ENCODE results near the gene TVP23C.

The TVP23C gene

GRCh38 chr17:15468126-15468525 is 95.2 kb downstream of the TVP23C start:
- no peaks in the 10 kb centered on the region for H3K4me1 Mint-ChIP-seq (ENCODE audit: low read depth)
- H3K27me3 Mint-ChIP-seq (ENCODE audit: low read depth) = no peaks in the 10 kb centered on the region
- no peaks in the 10 kb centered on the region for H3K9me3 Mint-ChIP-seq
- H3K36me3 Mint-ChIP-seq (ENCODE audit: low read depth) = peaks cover 3% of the 10 kb centered on the region
- no peak overlapping the region for H3K4me3 Mint-ChIP-seq
- H3K27ac Mint-ChIP-seq = no peak overlapping the region

GRCh38 chr17:15467592-15467991 is 95.7 kb downstream of the TVP23C start, which contains the start of gene CDRT4:
Gene CDRT4, minus strand, starts transcription at chr17:15467621. Its CDS starts 27,383 bp downstream, at chr17:15440238.
- Mint-ChIP-seq H3K4me3 (no peak within 1 kb of the TSS), H3K36me3 (ENCODE audit: low read depth) (no peaks in the 10 kb centered on the region), H3K4me1 (ENCODE audit: low read depth) (no peaks in the 10 kb centered on the region), H3K27me3 (ENCODE audit: low read depth) (no peaks in the 10 kb centered on the region), H3K9me3 (no peaks in the 10 kb centered on the region), H3K27ac (no peak within 1 kb of the TSS)

GRCh38 chr17:15466131-15466530 is 97.2 kb downstream of the TVP23C start:
- Mint-ChIP-seq H3K27me3 (ENCODE audit: low read depth) (no peaks in the 10 kb centered on the region), H3K9me3 (no peaks in the 10 kb centered on the region), H3K4me1 (ENCODE audit: low read depth) (no peaks in the 10 kb centered on the region), H3K4me3 (no peak overlapping the region), H3K27ac (no peak overlapping the region), H3K36me3 (ENCODE audit: low read depth) (no peaks in the 10 kb centered on the region)

GRCh38 chr17:15465045-15465701 is 98.1 kb downstream of the TVP23C start:
- Mint-ChIP-seq H3K27me3 (ENCODE audit: low read depth) (no peaks in the 10 kb centered on the region), H3K4me3 (no peak overlapping the region), H3K27ac (no peak overlapping the region), H3K36me3 (ENCODE audit: low read depth) (peaks cover under 1% of the 10 kb centered on the region), H3K9me3 (no peaks in the 10 kb centered on the region), H3K4me1 (ENCODE audit: low read depth) (no peaks in the 10 kb centered on the region)

GRCh38 chr17:15464231-15464985 is 98.9 kb downstream of the TVP23C start:
- peaks cover 4% of the 10 kb centered on the region for H3K36me3 Mint-ChIP-seq (ENCODE audit: low read depth)

GRCh38 chr17:15462976-15463772 is 100.1 kb downstream of the TVP23C start:
- Mint-ChIP-seq H3K4me3 (no peak overlapping the region), H3K27me3 (ENCODE audit: low read depth) (no peaks in the 10 kb centered on the region), H3K4me1 (ENCODE audit: low read depth) (no peaks in the 10 kb centered on the region), H3K27ac (no peak overlapping the region), H3K36me3 (ENCODE audit: low read depth) (peaks cover 4% of the 10 kb centered on the region), H3K9me3 (no peaks in the 10 kb centered on the region)

More at GRCh38 chr17:15464231-15464985, 98.9 kb downstream of the TVP23C start:
- Mint-ChIP-seq H3K27me3 (ENCODE audit: low read depth) (no peaks in the 10 kb centered on the region), H3K9me3 (no peaks in the 10 kb centered on the region), H3K4me3 (no peak overlapping the region), H3K4me1 (ENCODE audit: low read depth) (no peaks in the 10 kb centered on the region), H3K27ac (no peak overlapping the region)

GRCh38 chr17:15457723-15458094 is 105.6 kb downstream of the TVP23C start:
- no peak overlapping the region for H3K27ac Mint-ChIP-seq
- no peaks in the 10 kb centered on the region for H3K4me1 Mint-ChIP-seq (ENCODE audit: low read depth)
- no peak overlapping the region for H3K4me3 Mint-ChIP-seq
- H3K36me3 Mint-ChIP-seq (ENCODE audit: low read depth) = peaks cover 19% of the 10 kb centered on the region
- peaks cover 8% of the 10 kb centered on the region for H3K9me3 Mint-ChIP-seq
- no peaks in the 10 kb centered on the region for H3K27me3 Mint-ChIP-seq (ENCODE audit: low read depth)

- H3K4me3 Mint-ChIP-seq = no peak overlapping the region
- H3K4me1 Mint-ChIP-seq (ENCODE audit: low read depth) = no peaks in the 10 kb centered on the region
- no peak overlapping the region for H3K27ac Mint-ChIP-seq
- peaks cover 19% of the 10 kb centered on the region for H3K36me3 Mint-ChIP-seq (ENCODE audit: low read depth)
- peaks cover 8% of the 10 kb centered on the region for H3K9me3 Mint-ChIP-seq
- H3K27me3 Mint-ChIP-seq (ENCODE audit: low read depth) = no peaks in the 10 kb centered on the region
These were observed 106.1 kb downstream of the TVP23C start for GRCh38 chr17:15456972-15457722.

GRCh38 chr17:15456496-15456895 is 106.8 kb downstream of the TVP23C start:
- H3K27me3 Mint-ChIP-seq (ENCODE audit: low read depth) = no peaks in the 10 kb centered on the region
- H3K36me3 Mint-ChIP-seq (ENCODE audit: low read depth) = peaks cover 19% of the 10 kb centered on the region
- no peak overlapping the region for H3K4me3 Mint-ChIP-seq
- no peaks in the 10 kb centered on the region for H3K4me1 Mint-ChIP-seq (ENCODE audit: low read depth)
- H3K27ac Mint-ChIP-seq = no peak overlapping the region
- H3K9me3 Mint-ChIP-seq = peaks cover 8% of the 10 kb centered on the region

- peaks cover 15% of the 10 kb centered on the region for H3K36me3 Mint-ChIP-seq (ENCODE audit: low read depth)
- H3K27ac Mint-ChIP-seq = no peak overlapping the region
- H3K9me3 Mint-ChIP-seq = peaks cover 8% of the 10 kb centered on the region
- H3K4me1 Mint-ChIP-seq (ENCODE audit: low read depth) = no peaks in the 10 kb centered on the region
- no peak overlapping the region for H3K4me3 Mint-ChIP-seq
- H3K27me3 Mint-ChIP-seq (ENCODE audit: low read depth) = no peaks in the 10 kb centered on the region
These were observed 108.9 kb downstream of the TVP23C start for GRCh38 chr17:15454346-15454745.

GRCh38 chr17:15453782-15454181 is 109.5 kb downstream of the TVP23C start:
- no peaks in the 10 kb centered on the region for H3K27me3 Mint-ChIP-seq (ENCODE audit: low read depth)
- H3K27ac Mint-ChIP-seq = no peak overlapping the region
- peaks cover 15% of the 10 kb centered on the region for H3K36me3 Mint-ChIP-seq (ENCODE audit: low read depth)
- H3K9me3 Mint-ChIP-seq = peaks cover 8% of the 10 kb centered on the region
- H3K4me1 Mint-ChIP-seq (ENCODE audit: low read depth) = no peaks in the 10 kb centered on the region
- H3K4me3 Mint-ChIP-seq = no peak overlapping the region

GRCh38 chr17:15453246-15453645 is 110.0 kb downstream of the TVP23C start:
- Mint-ChIP-seq H3K4me3 (no peak overlapping the region), H3K9me3 (peaks cover 8% of the 10 kb centered on the region), H3K27ac (no peak overlapping the region), H3K27me3 (ENCODE audit: low read depth) (no peaks in the 10 kb centered on the region), H3K4me1 (ENCODE audit: low read depth) (no peaks in the 10 kb centered on the region), H3K36me3 (ENCODE audit: low read depth) (peaks cover 15% of the 10 kb centered on the region)

- Mint-ChIP-seq H3K4me1 (ENCODE audit: low read depth) (no peaks in the 10 kb centered on the region), H3K9me3 (peaks cover 8% of the 10 kb centered on the region), H3K4me3 (no peak overlapping the region), H3K36me3 (ENCODE audit: low read depth) (peaks cover 15% of the 10 kb centered on the region), H3K27ac (no peak overlapping the region), H3K27me3 (ENCODE audit: low read depth) (no peaks in the 10 kb centered on the region)
These were observed 110.5 kb downstream of the TVP23C start for GRCh38 chr17:15452746-15453145.
